Fibroblast of mammary gland (primary cell): ENCODE results near the gene KCNK6.

Experiments used
- DNase-seq: peaks from one replicate; pipeline ENCODE4 v3.0.0-alpha.2; 2010; ENCODE audit warnings: low read depth
- H3K4me3 ChIP-seq: 2 replicates; pipeline ENCODE4 v1.5.1; 2011; ENCODE audit warnings: low read depth, mild to moderate bottlenecking, low read length, moderate library complexity; ENCODE audit not compliant: control insufficient read depth
- CTCF ChIP-seq: conservative IDR thresholded peaks from 2 replicates; pipeline ENCODE4 v1.5.1; 2011; ENCODE audit warnings: low read depth, low read length, inconsistent platforms; ENCODE audit not compliant: control insufficient read depth, insufficient read depth

KCNK6 gene

GRCh38 chr19:38306236-38306635 is 13.4 kb upstream of the KCNK6 start:
- TF ChIP-seq CTCF, result no peak
- H3K4me3 ChIP-seq, result no peak overlapping the region
- DNase-seq, result no peak

DNA sequence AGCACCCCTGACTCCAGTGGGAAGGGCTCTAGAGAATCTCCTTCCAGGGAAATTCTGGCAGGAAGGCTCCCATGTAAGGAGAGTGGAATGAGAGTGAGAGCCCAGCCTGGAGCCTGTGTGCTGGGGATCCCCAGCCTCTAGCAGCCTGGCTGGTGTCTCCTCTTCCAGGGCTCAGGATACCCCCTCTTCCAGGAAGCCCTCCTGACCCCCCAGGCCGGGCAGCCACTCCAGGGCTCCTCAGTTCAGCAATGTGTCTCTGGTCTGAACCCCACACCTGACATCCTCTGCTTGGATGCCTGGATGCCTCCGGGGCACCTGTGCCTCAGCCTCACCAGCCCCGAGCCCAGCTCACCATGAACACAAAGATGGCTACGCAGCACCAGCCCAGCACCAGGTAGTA is 12.6 kb upstream of the KCNK6 start:
- no peak for DNase-seq
- H3K4me3 ChIP-seq, result no peak overlapping the region
- no peak for TF ChIP-seq CTCF

GRCh38 chr19:38307597-38307996 is 12.0 kb upstream of the KCNK6 start:
- no peak for TF ChIP-seq CTCF
- H3K4me3 ChIP-seq, result no peak overlapping the region

GRCh38 chr19:38308006-38308766 is 11.5 kb upstream of the KCNK6 start:
- no peak for DNase-seq
- TF ChIP-seq CTCF, result no peak
- no peak overlapping the region for H3K4me3 ChIP-seq

More at GRCh38 chr19:38307597-38307996, 12.0 kb upstream of the KCNK6 start:
- no peak for DNase-seq

- no peak for DNase-seq
- no peak overlapping the region for H3K4me3 ChIP-seq
- TF ChIP-seq CTCF, result no peak
These were observed 10.6 kb upstream of the KCNK6 start for GRCh38 chr19:38308926-38309614.

DNA sequence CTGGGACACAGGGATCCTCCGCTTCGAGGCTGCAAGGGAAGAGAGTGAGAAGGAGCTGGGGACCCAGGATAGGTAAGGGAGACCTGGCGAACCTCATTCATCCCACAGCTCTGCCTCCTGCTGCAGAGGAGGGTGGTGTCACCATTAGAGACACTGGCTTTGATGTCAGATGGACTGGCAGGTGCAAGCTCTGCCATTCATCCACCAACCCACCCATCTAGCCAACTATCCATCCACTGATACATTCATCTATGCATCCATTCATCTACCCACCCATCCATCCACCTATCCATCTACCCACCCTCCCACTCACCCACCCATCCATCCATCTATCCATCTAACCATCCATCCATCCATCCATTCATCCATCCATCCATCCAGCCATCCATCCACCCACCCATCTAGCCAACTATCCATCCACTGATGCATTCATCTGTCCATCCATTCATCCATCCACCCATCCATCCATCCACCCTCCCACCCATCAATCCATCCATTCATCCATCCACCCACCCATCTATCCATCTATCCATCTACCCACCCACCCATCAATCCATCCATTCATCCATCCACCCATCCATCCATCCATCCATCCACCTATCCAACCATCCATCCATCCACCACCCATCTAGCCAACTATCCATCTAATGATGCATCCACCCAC is 9.9 kb upstream of the KCNK6 start:
- DNase-seq, result no peak
- no peak for TF ChIP-seq CTCF

More for the DNA sequence above, 9.9 kb upstream of the KCNK6 start:
- H3K4me3 ChIP-seq, result no peak overlapping the region
